OCI-LY3 (cell line): ENCODE results near the gene ATIC.

Experiments
- EZH2phosphoT487 ChIP-seq: fragments of 200-600 bp; shearing (Covaris generic); IDR thresholded peaks from 2 replicates; pipeline ENCODE4 v1.6.1; 2018; ENCODE audit warnings: antibody characterized with exemption, mixed run types, low read depth
- TF ChIP-seq, protein P1 (sequence below): fragments of 200-600, 300-600 bp; sonication (generic); IDR thresholded peaks from 2 replicates; pipeline ENCODE4 v1.5.1; 2014; ENCODE audit warnings: antibody characterized with exemption, low read length, low read depth

DNA sequence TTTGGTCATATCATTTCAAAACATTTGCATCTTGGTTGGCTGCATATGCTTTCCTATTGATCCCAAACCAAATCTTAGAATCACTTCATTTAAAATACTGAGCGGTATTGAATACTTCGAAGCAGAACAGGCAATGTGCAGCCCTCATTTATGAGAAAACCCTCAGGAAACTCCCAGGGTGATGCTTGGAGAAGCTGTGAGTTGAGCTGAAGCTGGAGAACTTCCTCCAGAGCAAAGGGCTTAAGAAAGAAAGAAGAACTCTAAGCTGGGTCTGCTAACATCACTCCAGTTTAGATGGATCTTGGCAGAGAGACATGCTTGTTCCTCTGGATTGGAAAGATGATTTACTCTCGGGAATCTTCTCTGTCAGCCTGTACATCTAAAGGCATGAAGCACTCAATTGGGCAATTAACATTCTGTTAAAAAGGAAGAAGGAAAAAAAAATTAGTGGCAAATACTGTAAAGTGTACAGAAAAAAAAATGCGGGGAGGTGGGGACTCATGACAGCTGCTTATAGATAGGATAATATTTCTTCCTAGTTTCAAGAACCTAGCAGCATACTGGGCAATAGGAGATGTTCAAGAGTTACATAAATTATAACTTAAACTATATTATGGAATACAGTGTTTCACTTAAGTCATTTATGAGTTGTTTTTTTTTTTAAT, 49.5 kb downstream of the ATIC start:
- TF ChIP-seq, protein P1, sequence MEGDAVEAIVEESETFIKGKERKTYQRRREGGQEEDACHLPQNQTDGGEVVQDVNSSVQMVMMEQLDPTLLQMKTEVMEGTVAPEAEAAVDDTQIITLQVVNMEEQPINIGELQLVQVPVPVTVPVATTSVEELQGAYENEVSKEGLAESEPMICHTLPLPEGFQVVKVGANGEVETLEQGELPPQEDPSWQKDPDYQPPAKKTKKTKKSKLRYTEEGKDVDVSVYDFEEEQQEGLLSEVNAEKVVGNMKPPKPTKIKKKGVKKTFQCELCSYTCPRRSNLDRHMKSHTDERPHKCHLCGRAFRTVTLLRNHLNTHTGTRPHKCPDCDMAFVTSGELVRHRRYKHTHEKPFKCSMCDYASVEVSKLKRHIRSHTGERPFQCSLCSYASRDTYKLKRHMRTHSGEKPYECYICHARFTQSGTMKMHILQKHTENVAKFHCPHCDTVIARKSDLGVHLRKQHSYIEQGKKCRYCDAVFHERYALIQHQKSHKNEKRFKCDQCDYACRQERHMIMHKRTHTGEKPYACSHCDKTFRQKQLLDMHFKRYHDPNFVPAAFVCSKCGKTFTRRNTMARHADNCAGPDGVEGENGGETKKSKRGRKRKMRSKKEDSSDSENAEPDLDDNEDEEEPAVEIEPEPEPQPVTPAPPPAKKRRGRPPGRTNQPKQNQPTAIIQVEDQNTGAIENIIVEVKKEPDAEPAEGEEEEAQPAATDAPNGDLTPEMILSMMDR, result no peak
- no peak for TF ChIP-seq EZH2phosphoT487
